Mucosa of rectum (tissue), 2 donors: Measurements from ENCODE around the gene KCTD2.

ENCODE experiments used
- H3K27ac ChIP-seq, 2 donors: one replicate each; pipeline ENCODE4 v1.7.0; 2013; ENCODE audit warnings: inconsistent platforms in 2 of 2, low read depth in 2 of 2, low read length in 2 of 2
- H3K27me3 ChIP-seq, 2 donors: one replicate each; pipeline ENCODE4 v1.7.0; 2013; ENCODE audit warnings: low read length in 2 of 2; ENCODE audit not compliant: control insufficient read depth in 2 of 2, insufficient read depth in 2 of 2
- H3K36me3 ChIP-seq, 2 donors: one replicate each; pipeline ENCODE4 v1.7.0; 2013; ENCODE audit warnings: low read length in 2 of 2; ENCODE audit not compliant: control insufficient read depth in 2 of 2, insufficient read depth in 2 of 2
- H3K4me1 ChIP-seq, 2 donors: one replicate each; pipeline ENCODE4 v1.7.0; 2013; ENCODE audit warnings: low read length in 2 of 2, mild to moderate bottlenecking in 1 of 2; ENCODE audit not compliant: control insufficient read depth in 2 of 2, insufficient read depth in 2 of 2
- H3K4me3 ChIP-seq, 2 donors: one replicate each; pipeline ENCODE4 v1.7.0; 2013; ENCODE audit warnings: low read length in 2 of 2
- H3K9ac ChIP-seq, 2 donors: one replicate each; pipeline ENCODE4 v1.7.0; 2013; ENCODE audit warnings: low read length in 2 of 2, low read depth in 1 of 2, mild to moderate bottlenecking in 1 of 2
- H3K9me3 ChIP-seq, 2 donors: one replicate each; pipeline ENCODE4 v1.7.0; 2013; ENCODE audit warnings: low read length in 2 of 2; ENCODE audit not compliant: control insufficient read depth in 2 of 2
- donor health status: healthy.
- donor health status: Normal muscosa, but diverticular disease.

The KCTD2 gene

DNA sequence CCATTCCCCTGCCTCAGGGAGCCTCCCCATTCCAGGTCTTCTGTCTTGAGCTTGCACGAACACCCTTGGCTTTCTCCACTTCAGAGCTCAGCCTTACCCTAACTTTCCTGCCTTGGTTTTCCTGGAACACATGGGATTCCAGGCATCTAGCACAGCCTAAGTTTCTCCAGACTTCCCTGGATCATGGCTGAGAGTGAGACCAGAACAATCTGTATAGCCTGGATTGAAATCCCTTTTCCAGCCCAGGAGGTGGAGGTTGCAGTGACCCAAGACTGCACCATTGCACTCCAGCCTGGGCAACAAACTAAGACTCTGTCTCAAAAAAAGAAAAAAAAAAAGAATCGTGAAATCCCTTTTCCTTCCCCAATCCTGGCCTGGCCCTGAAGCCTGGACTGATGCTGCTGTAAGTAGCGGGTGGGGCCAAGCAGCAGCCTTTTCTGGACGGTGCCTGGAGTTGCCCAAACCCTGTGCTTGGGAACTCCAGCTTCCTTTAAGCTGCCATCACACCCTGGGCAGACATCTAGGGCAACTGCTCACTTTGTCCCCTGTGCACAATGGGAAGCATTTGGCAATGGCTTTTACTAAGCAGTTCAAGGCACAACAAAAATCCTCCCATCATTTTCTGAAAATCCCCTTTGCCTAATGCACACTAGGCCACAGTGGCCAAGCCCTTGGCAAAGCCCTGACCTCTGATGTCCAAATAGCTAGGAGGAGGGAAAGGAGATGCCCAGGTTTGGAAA is 28.7 kb downstream of the KCTD2 start:
- Histone ChIP-seq H3K4me3 (no peak overlapping the region), H3K27ac (no peak overlapping the region), H3K9ac (no peak overlapping the region), H3K9me3 (no peaks in the 10 kb centered on the region), H3K27me3 (no peaks in the 10 kb centered on the region), H3K36me3 (no peaks in the 10 kb centered on the region), H3K4me1 (peaks cover 37 to 39% of the 10 kb centered on the region in 2 donors)

DNA sequence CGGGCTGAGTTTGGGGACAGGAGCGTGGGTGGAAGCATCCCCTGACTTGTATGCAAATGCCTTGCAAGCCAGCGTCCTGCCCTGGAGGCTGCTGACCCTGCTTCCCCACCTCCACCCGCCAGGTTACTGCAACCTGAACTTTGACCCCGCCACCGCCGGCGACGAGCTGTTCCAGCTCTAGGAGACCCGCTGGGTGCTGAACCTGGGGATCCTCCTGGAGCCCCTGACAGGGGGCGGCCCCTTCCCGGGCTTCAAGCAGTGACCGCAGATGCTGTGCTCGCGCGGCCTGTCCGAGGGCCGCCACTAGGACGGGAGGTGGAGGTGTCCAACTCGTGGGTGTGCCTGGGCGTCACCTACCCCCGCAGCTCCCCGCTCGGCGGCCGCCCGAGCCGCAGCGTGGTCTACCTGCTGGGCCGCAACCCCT is 30.1 kb downstream of the KCTD2 start:
- H3K36me3 ChIP-seq = no peaks in the 10 kb centered on the region
- peak overlapping the region; percentile 68 to 80 for H3K9ac ChIP-seq
- peak overlapping the region; percentile 71 to 90 for H3K27ac ChIP-seq
- H3K4me1 ChIP-seq = peaks cover 37 to 39% of the 10 kb centered on the region in 2 donors
- peak overlapping the region; percentile 62 to 69 for H3K4me3 ChIP-seq
- no peaks in the 10 kb centered on the region for H3K27me3 ChIP-seq
- H3K9me3 ChIP-seq = no peaks in the 10 kb centered on the region

GRCh38 chr17:75077496-75078283 is 30.7 kb downstream of the KCTD2 start:
- H3K4me3 ChIP-seq = peak overlapping the region; percentile 62 to 69
- H3K9ac ChIP-seq = peak overlapping the region; percentile 68 to 80
- peaks cover 37 to 39% of the 10 kb centered on the region in 2 donors for H3K4me1 ChIP-seq

DNA sequence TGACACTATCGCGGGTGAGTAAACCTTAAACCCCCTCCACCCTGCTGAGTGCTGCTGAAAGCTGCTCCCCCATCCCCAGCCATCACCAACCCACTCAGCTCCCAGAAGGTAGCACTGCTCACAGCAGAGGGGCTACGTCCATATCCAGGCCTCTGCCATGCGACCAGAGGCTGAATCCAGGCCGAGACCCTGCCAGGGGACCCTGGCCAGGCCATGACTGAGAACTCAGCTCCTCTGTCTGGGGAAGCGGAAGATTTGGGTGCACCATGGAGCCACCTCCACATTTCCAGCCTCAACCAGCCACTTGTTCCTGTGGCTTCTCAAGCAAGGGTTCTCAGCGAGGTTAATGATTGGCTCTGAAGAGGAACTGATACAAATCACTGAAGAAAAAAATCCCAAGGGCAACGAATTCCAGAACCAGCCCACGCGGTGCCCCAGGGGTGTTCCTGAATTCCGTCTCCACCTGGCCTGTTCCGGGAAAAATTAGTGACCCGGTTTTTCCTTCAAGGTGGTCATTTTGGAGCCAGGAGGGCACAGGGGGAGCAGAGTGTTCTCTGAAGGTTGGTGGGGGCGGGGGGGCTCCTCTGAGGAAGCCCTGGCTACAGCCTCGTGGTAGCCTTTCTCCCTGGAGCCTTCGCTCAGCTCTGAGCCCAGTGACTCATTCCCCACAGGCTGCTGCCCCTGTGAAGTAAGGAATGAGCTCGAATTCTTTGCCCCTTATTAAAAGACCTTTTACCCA is 31.4 kb downstream of the KCTD2 start:
- no peaks in the 10 kb centered on the region for H3K36me3 ChIP-seq
- H3K4me3 ChIP-seq = peak overlapping the region in 1 of 2 donors; percentile 69
- no peaks in the 10 kb centered on the region for H3K27me3 ChIP-seq
- no peaks in the 10 kb centered on the region for H3K9me3 ChIP-seq
- peaks cover 37 to 39% of the 10 kb centered on the region in 2 donors for H3K4me1 ChIP-seq
- peak overlapping the region; percentile 71 to 90 for H3K27ac ChIP-seq
- peak overlapping the region; percentile 68 to 80 for H3K9ac ChIP-seq

More at GRCh38 chr17:75077496-75078283, 30.7 kb downstream of the KCTD2 start:
- Histone ChIP-seq H3K27me3 (no peaks in the 10 kb centered on the region), H3K27ac (peak overlapping the region; percentile 71 to 90), H3K9me3 (no peaks in the 10 kb centered on the region), H3K36me3 (no peaks in the 10 kb centered on the region)

GRCh38 chr17:75079023-75079373 is 32.0 kb downstream of the KCTD2 start:
- Histone ChIP-seq H3K36me3 (no peaks in the 10 kb centered on the region), H3K4me1 (peaks cover 33 to 36% of the 10 kb centered on the region in 2 donors), H3K9me3 (no peaks in the 10 kb centered on the region), H3K4me3 (no peak overlapping the region), H3K27ac (peak overlapping the region; percentile 71 to 90), H3K9ac (peak overlapping the region in 1 of 2 donors; percentile 54), H3K27me3 (no peaks in the 10 kb centered on the region)

- Histone ChIP-seq H3K9ac (no peak overlapping the region), H3K27ac (no peak overlapping the region), H3K27me3 (no peaks in the 10 kb centered on the region), H3K4me3 (no peak overlapping the region), H3K36me3 (no peaks in the 10 kb centered on the region), H3K9me3 (no peaks in the 10 kb centered on the region), H3K4me1 (peaks cover 33 to 38% of the 10 kb centered on the region in 2 donors)
Observed at GRCh38 chr17:75081611-75082540, 34.9 kb downstream of the KCTD2 start.

- peaks cover 31 to 38% of the 10 kb centered on the region in 2 donors for H3K4me1 ChIP-seq
- no peak overlapping the region for H3K4me3 ChIP-seq
- H3K9me3 ChIP-seq = no peaks in the 10 kb centered on the region
- H3K36me3 ChIP-seq = no peaks in the 10 kb centered on the region
- H3K9ac ChIP-seq = no peak overlapping the region
- no peak overlapping the region for H3K27ac ChIP-seq
- H3K27me3 ChIP-seq = no peaks in the 10 kb centered on the region
Observed at GRCh38 chr17:75082683-75083082, 35.7 kb downstream of the KCTD2 start.

DNA sequence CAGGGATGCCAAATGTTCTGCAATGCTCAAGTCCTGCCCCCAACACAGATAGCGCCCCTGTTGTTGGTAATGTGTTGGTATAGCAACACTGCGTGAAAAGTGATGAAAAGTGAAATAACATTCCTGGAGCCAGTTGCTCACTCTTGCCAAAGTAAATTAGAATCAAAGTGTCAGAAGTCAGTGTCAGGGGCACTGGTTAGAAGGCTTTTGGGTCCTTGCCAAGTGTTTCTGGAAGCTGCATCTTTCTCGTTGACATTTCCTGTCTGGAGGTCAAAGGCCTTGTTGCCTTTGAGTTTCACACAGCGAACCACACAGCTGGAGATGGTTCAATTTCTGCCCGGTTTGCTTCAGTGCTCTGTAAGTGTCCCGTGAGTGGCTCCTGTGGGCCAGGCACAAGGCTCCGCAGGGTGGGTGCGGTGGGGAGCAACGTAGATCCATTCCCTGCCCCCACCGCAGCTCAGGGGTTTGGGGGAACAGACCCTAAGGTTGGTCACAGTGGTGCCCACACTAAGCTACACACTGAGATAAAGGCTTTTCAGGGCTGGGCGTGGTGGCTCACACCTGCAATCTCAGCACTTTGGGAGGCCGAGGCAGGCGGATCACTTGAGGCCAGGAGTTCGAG is 37.1 kb downstream of the KCTD2 start:
- Histone ChIP-seq H3K9ac (no peak overlapping the region), H3K27ac (peak overlapping the region in 1 of 2 donors; percentile 23), H3K4me3 (no peak overlapping the region), H3K9me3 (no peaks in the 10 kb centered on the region), H3K36me3 (no peaks in the 10 kb centered on the region), H3K4me1 (peaks cover 25 to 32% of the 10 kb centered on the region in 2 donors), H3K27me3 (no peaks in the 10 kb centered on the region)
